ENCODE measurements around the gene PDE2A.

PDE2A gene

GRCh38 chr11:72604256-72604655 is 70.0 kb downstream of the PDE2A start:
- no peaks in the 10 kb centered on the region for H3K36me3 ChIP-seq (replicated peaks)
- no peak overlapping the region for H3K4me3 ChIP-seq (ENCODE audit: low read depth, low read length)
- no peak for TF ChIP-seq CTCF (IDR thresholded peaks at IDR 0.05; ENCODE audit: low read depth, low read length, missing control alignments)
- in situ Hi-C loops (cut with HindIII; ENCODE audit: low pct_ligation_motif_present, low sequenced_read_pairs) = no loop called here
- H3K27ac ChIP-seq = no peak overlapping the region
- DNase-seq = no peak
- peaks cover 5% of the 10 kb centered on the region for H3K27me3 ChIP-seq (replicated peaks)

DNA sequence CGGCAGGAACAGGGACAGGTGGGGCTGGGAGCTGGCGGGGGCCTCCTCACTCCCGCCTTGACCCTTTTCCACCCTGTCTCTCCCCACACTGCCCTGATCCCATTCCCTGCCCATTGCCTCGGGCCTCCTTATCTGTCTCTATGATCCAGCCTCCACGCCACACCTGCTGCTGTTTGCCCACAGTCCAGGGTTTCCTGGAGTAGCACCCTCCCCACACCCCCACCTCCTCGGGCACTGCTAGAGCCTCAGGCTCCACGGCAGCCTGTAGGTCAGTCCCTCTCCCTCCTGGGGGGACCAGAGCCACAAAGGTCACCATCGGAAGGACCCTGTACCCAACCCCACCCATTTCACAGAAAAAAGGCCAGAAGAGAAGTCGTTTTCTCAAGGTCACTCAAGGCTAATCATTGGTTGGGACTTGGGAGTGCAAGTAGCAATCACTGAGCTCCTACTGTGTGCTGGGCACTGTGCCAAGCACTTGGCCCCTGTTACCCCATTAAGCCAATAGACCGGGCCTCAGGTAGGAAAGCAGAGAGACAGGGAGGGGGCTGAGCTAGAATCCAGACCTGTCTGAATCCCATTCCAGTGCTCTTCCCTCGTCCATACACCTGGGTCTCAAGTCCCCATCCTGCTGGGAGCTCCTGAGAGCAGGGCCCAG is 71.8 kb downstream of the PDE2A start:
- no peak for DNase-seq
- Histone ChIP-seq H3K27ac (no peak overlapping the region), H3K36me3 (replicated peaks) (no peaks in the 10 kb centered on the region), H3K27me3 (replicated peaks) (no peaks in the 10 kb centered on the region), H3K4me3 (ENCODE audit: low read depth, low read length) (no peak overlapping the region)
- in situ Hi-C loops (cut with HindIII; ENCODE audit: low pct_ligation_motif_present, low sequenced_read_pairs) = no loop called here
- TF ChIP-seq CTCF (IDR thresholded peaks at IDR 0.05; ENCODE audit: low read depth, low read length, missing control alignments) = no peak

DNA sequence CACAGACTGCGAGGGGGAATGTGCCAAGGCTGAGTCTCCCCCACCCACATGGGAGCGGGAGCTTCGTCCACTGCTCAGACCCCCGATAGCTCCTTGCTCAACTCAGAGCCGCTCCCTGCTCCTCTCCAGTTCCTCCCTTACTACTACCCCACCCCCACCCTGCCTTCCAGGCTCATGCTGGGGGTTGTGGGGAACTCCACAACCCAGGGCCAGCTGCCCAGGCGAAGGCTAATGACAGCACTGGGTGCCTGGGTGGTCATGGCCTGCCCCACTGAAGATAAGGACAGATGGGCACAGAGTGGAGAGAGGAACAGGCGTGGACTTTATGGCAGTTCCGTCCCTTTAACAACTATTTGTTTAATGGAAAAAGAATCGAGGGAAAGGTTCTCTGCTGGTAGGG is 73.7 kb downstream of the PDE2A start:
- Histone ChIP-seq H3K27me3 (replicated peaks) (peaks cover 2% of the 10 kb centered on the region), H3K27ac (no peak overlapping the region), H3K36me3 (replicated peaks) (no peaks in the 10 kb centered on the region), H3K4me3 (ENCODE audit: low read depth, low read length) (no peak overlapping the region)
- in situ Hi-C loops (cut with HindIII; ENCODE audit: low pct_ligation_motif_present, low sequenced_read_pairs) = no loop called here
- TF ChIP-seq CTCF (IDR thresholded peaks at IDR 0.05; ENCODE audit: low read depth, low read length, missing control alignments) = no peak
- no peak for DNase-seq

- Histone ChIP-seq H3K27me3 (replicated peaks) (peaks cover 4% of the 10 kb centered on the region), H3K27ac (no peak overlapping the region), H3K36me3 (replicated peaks) (no peaks in the 10 kb centered on the region), H3K4me3 (ENCODE audit: low read depth, low read length) (no peak overlapping the region)
- no peak for DNase-seq
- in situ Hi-C loops (cut with HindIII; ENCODE audit: low pct_ligation_motif_present, low sequenced_read_pairs) = no loop called here
- TF ChIP-seq CTCF (IDR thresholded peaks at IDR 0.05; ENCODE audit: low read depth, low read length, missing control alignments) = no peak
Observed at GRCh38 chr11:72599325-72600117, 74.7 kb downstream of the PDE2A start.

DNA sequence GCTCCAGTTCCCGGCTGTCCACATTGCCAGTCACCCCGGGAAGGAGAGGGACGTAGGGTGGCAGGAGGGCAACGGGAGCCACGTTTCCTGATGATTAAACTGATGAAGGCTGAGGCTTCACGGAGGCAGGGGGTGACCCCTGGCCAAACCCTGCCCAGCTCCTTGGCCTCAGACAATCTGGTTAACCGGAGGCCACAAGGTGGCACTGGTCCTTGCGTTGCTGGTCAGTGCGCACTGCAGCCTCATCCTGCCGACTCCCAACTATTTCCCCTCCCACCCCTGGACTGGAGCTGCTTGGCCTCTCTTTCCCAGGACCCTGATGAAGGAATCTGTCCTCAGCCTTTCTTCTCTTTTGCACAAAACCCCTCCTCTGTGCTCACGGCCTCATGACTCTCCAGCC is 75.3 kb downstream of the PDE2A start:
- Histone ChIP-seq H3K36me3 (replicated peaks) (no peaks in the 10 kb centered on the region), H3K27ac (no peak overlapping the region), H3K27me3 (replicated peaks) (peaks cover 7% of the 10 kb centered on the region), H3K4me3 (ENCODE audit: low read depth, low read length) (no peak overlapping the region)
- in situ Hi-C loops (cut with HindIII; ENCODE audit: low pct_ligation_motif_present, low sequenced_read_pairs) = no loop called here
- peak; percentile 27 for DNase-seq
- peak; percentile 69 for TF ChIP-seq CTCF (IDR thresholded peaks at IDR 0.05; ENCODE audit: low read depth, low read length, missing control alignments)

All from brain microvascular endothelial cell (primary cell).